Suprapubic skin (tissue), 3 donors: ENCODE results near the gene NIPAL4.

ENCODE experiments used
- POLR2A ChIP-seq, 2 donors: fragments of 450-650 bp; IDR thresholded peaks; one replicate each; pipeline ENCODE4 v1.6.1; 2017; ENCODE audit warnings: antibody characterized with exemption in 2 of 2, mild to moderate bottlenecking in 2 of 2, moderate library complexity in 2 of 2
- TF ChIP-seq, protein P1 (sequence below), 2 donors: fragments of 200-600 bp in 1 of 2; fragments of 450-650 bp in 1 of 2; sonication (generic) in 1 of 2; IDR thresholded peaks; one replicate each; pipeline ENCODE4 v1.5.1; 2016 to 2019; ENCODE audit warnings: antibody characterized with exemption in 2 of 2, mild to moderate bottlenecking in 1 of 2, moderate library complexity in 1 of 2

DNA sequence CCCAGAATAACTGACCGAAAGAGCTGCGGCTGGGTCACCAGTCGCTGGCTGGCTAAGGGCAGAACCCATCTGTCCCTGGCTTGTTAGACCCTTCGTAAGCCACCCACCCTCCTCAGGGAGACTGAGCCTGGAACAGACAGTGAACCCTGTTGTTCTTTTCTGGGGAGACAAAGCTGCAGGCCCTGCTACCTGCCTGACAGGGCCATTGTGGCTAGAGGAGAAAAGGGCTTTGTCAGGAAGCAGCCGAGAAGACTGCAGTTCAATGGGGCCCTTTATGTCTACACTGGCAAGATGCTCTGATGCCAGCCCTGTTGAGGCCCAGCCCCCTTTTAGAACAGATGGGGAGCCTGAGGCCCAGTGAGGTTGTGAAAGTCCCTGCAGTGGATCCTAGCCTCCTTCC, 3.7 kb upstream of the NIPAL4 start:
- TF ChIP-seq, protein P1, sequence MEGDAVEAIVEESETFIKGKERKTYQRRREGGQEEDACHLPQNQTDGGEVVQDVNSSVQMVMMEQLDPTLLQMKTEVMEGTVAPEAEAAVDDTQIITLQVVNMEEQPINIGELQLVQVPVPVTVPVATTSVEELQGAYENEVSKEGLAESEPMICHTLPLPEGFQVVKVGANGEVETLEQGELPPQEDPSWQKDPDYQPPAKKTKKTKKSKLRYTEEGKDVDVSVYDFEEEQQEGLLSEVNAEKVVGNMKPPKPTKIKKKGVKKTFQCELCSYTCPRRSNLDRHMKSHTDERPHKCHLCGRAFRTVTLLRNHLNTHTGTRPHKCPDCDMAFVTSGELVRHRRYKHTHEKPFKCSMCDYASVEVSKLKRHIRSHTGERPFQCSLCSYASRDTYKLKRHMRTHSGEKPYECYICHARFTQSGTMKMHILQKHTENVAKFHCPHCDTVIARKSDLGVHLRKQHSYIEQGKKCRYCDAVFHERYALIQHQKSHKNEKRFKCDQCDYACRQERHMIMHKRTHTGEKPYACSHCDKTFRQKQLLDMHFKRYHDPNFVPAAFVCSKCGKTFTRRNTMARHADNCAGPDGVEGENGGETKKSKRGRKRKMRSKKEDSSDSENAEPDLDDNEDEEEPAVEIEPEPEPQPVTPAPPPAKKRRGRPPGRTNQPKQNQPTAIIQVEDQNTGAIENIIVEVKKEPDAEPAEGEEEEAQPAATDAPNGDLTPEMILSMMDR (IDR thresholded peaks at IDR 0.05) = no peak
- TF ChIP-seq POLR2A (IDR thresholded peaks at IDR 0.05) = no peak
